Neural cell (in vitro differentiated cells): ENCODE data around the gene EEF1A2. TPM values are rescaled to one million over a fixed set of nuclear protein-coding genes. Genes with fewer than 3 reads are reported as not detected.

Experiments used
- H2AFZ ChIP-seq: fragments of 200-600, 300-800 bp; sonication (generic), shearing (Covaris generic); 2 replicates; pipeline ENCODE4 v1.6.0; 2014; ENCODE audit warnings: low read depth, mild to moderate bottlenecking, antibody characterized with exemption, low read length, moderate library complexity
- H3F3A ChIP-seq: fragments of 200-600 bp; shearing (Covaris generic); 2 replicates; pipeline ENCODE4 v1.6.1; 2016; ENCODE audit warnings: mild to moderate bottlenecking, moderate library complexity, mixed read lengths, antibody characterized with exemption, low read length; ENCODE audit not compliant: insufficient read depth, poor library complexity, severe bottlenecking
- H3K27ac ChIP-seq: fragments of 200-600, 300-800 bp; sonication (generic), shearing (Covaris generic); 2 replicates; pipeline ENCODE4 v1.5.1; 2014; ENCODE audit warnings: mild to moderate bottlenecking, low read length, moderate library complexity
- H3K27me3 ChIP-seq: fragments of 300-800, 200-600 bp; sonication (generic), shearing (Covaris generic); 2 replicates; pipeline ENCODE4 v1.6.0; 2014; ENCODE audit warnings: mild to moderate bottlenecking, low read depth, low read length, moderate library complexity; ENCODE audit not compliant: insufficient read depth
- H3K36me3 ChIP-seq: fragments of 300-800, 200-600 bp; sonication (generic), shearing (Covaris generic); 2 replicates; pipeline ENCODE4 v1.5.1; 2014; ENCODE audit warnings: mild to moderate bottlenecking, antibody characterized with exemption, low read length, moderate library complexity; ENCODE audit not compliant: insufficient read depth
- H3K4me2 ChIP-seq: fragments of 300-800, 200-600 bp; sonication (generic), shearing (Covaris generic); 2 replicates; pipeline ENCODE4 v1.6.0; 2014; ENCODE audit warnings: mild to moderate bottlenecking, low read length
- H3K4me3 ChIP-seq: fragments of 300-800, 200-600 bp; sonication (generic), shearing (Covaris generic); 2 replicates; pipeline ENCODE4 v1.5.1; 2014; ENCODE audit warnings: mild to moderate bottlenecking, low read length, moderate library complexity
- H3K79me2 ChIP-seq: fragments of 200-600 bp; shearing (Covaris generic); replicated peaks from 2 replicates; pipeline ENCODE4 v1.6.0; 2014; ENCODE audit warnings: mild to moderate bottlenecking, low read length, moderate library complexity; ENCODE audit not compliant: insufficient read depth
- H3K9ac ChIP-seq: fragments of 300-800, 200-600 bp; sonication (generic), shearing (Covaris generic); 2 replicates; pipeline ENCODE4 v1.6.1; 2016; ENCODE audit warnings: mild to moderate bottlenecking, low read length, mixed read lengths
- H3K9me2 ChIP-seq: fragments of 200-600 bp; shearing (Covaris generic); 2 replicates; pipeline ENCODE4 v1.6.1; 2016; ENCODE audit warnings: mild to moderate bottlenecking, low read length, mixed read lengths; ENCODE audit not compliant: insufficient read depth
- H3K9me3 ChIP-seq: fragments of 200-600, 300-800 bp; sonication (generic), shearing (Covaris generic); 2 replicates; pipeline ENCODE4 v1.6.1; 2016; ENCODE audit warnings: mild to moderate bottlenecking, mixed run types, low read length, moderate library complexity, mixed read lengths
- H4K20me1 ChIP-seq: fragments of 200-600 bp; shearing (Covaris generic); 2 replicates; pipeline ENCODE4 v1.6.1; 2016; ENCODE audit warnings: mild to moderate bottlenecking, mixed run types; ENCODE audit not compliant: insufficient read depth
- EP300 ChIP-seq: fragments of 450-650 bp; conservative IDR thresholded peaks from 2 replicates; pipeline ENCODE4 v1.6.1; 2014; ENCODE audit warnings: antibody characterized with exemption, mild to moderate bottlenecking, moderate library complexity; ENCODE audit not compliant: poor library complexity, severe bottlenecking
- EZH2 ChIP-seq: fragments of 200-600, 300-800 bp; shearing (Covaris generic), sonication (generic); IDR thresholded peaks from 2 replicates; pipeline ENCODE4 v1.6.1; 2014; ENCODE audit warnings: antibody characterized with exemption, low read length, borderline replicate concordance, mild to moderate bottlenecking; ENCODE audit not compliant: insufficient read depth, poor library complexity, severe bottlenecking
- MXI1 ChIP-seq: fragments of 450-650 bp; conservative IDR thresholded peaks from 2 replicates; pipeline ENCODE4 v1.6.1; 2014; ENCODE audit warnings: antibody characterized with exemption, mild to moderate bottlenecking; ENCODE audit not compliant: poor library complexity, severe bottlenecking
- POLR2AphosphoS5 ChIP-seq: IDR thresholded peaks from 2 replicates; pipeline ENCODE4 v1.6.1; 2012
- RAD21 ChIP-seq: fragments of 450-650 bp; conservative IDR thresholded peaks from 2 replicates; pipeline ENCODE4 v1.6.1; 2014; ENCODE audit warnings: antibody characterized with exemption, mild to moderate bottlenecking, moderate library complexity
- REST ChIP-seq: IDR thresholded peaks from 2 replicates; pipeline ENCODE4 v1.6.1; 2012; ENCODE audit warnings: borderline replicate concordance
- SMC3 ChIP-seq: fragments of 450-650 bp; conservative IDR thresholded peaks from 2 replicates; pipeline ENCODE4 v1.6.1; 2014; ENCODE audit warnings: antibody characterized with exemption, mild to moderate bottlenecking, moderate library complexity; ENCODE audit not compliant: poor library complexity
- TAF1 ChIP-seq: IDR thresholded peaks from 2 replicates; pipeline ENCODE4 v1.6.1; 2012; ENCODE audit warnings: low read depth
- polyA plus RNA-seq: library from polyadenylated mRNA; depleted of rRNA; stranded (reverse); fragments of >200 nt; gene quantifications from 2 replicates; pipeline ENCODE4 v1.2.3, GENCODE V29; 2014
- TF ChIP-seq, protein P1 (sequence below): fragments of 450-650 bp; IDR thresholded peaks from 2 replicates; pipeline ENCODE4 v1.5.1; 2014; ENCODE audit warnings: antibody characterized with exemption, mild to moderate bottlenecking, moderate library complexity; ENCODE audit not compliant: poor library complexity, severe bottlenecking

The EEF1A2 gene
- polyA plus RNA-seq, 1 donor from 2014 or later, result 208 TPM

DNA sequence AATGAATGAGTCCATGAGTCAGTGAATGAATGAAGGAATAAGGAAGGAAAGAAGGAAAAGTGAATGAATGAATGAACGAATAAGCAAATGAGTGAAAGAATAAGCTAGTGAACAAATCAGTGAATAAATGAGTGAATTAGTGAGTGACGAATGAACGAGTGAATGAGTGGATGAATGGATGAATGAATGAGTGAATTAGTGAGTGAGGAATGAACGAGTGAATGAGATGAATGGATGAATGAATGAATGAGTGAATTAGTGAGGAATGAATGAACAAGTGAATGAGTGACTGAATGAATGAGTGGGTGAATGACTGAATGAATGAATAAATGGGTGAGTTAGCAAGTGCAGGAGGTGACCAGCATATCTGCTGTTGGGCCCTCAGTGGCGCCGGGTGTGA, 44.9 kb upstream of the EEF1A2 start:
- no peaks in the 10 kb centered on the region for H4K20me1 ChIP-seq
- no peaks in the 10 kb centered on the region for H3K79me2 ChIP-seq
- H2AFZ ChIP-seq, result no peak overlapping the region
- H3K27me3 ChIP-seq, result no peaks in the 10 kb centered on the region
- no peak overlapping the region for H3K27ac ChIP-seq
- no peak overlapping the region for H3K4me2 ChIP-seq
- no peak overlapping the region for H3K4me3 ChIP-seq
- no peak overlapping the region for H3K9ac ChIP-seq
- no peaks in the 10 kb centered on the region for H3F3A ChIP-seq
- H3K9me2 ChIP-seq, result no peaks in the 10 kb centered on the region
- no peak for TF ChIP-seq REST
- no peak for TF ChIP-seq MXI1
- no peak for TF ChIP-seq EP300
- TF ChIP-seq SMC3, result no peak
- TF ChIP-seq TAF1, result no peak
- no peak for TF ChIP-seq RAD21
- no peak for TF ChIP-seq POLR2AphosphoS5
- TF ChIP-seq, protein P1, sequence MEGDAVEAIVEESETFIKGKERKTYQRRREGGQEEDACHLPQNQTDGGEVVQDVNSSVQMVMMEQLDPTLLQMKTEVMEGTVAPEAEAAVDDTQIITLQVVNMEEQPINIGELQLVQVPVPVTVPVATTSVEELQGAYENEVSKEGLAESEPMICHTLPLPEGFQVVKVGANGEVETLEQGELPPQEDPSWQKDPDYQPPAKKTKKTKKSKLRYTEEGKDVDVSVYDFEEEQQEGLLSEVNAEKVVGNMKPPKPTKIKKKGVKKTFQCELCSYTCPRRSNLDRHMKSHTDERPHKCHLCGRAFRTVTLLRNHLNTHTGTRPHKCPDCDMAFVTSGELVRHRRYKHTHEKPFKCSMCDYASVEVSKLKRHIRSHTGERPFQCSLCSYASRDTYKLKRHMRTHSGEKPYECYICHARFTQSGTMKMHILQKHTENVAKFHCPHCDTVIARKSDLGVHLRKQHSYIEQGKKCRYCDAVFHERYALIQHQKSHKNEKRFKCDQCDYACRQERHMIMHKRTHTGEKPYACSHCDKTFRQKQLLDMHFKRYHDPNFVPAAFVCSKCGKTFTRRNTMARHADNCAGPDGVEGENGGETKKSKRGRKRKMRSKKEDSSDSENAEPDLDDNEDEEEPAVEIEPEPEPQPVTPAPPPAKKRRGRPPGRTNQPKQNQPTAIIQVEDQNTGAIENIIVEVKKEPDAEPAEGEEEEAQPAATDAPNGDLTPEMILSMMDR, result no peak
- TF ChIP-seq EZH2, result no peak
- H3K9me3 ChIP-seq, result no peaks in the 10 kb centered on the region
- no peaks in the 10 kb centered on the region for H3K36me3 ChIP-seq

GRCh38 chr20:63543131-63543530, 44.2 kb upstream of the EEF1A2 start:
- no peak for TF ChIP-seq TAF1
- TF ChIP-seq, protein P1, result no peak
- no peak for TF ChIP-seq RAD21
- no peak for TF ChIP-seq REST
- no peak for TF ChIP-seq EZH2
- no peak for TF ChIP-seq EP300
- no peak for TF ChIP-seq POLR2AphosphoS5
- TF ChIP-seq MXI1, result no peak
- TF ChIP-seq SMC3, result no peak
- H3K4me2 ChIP-seq, result no peak overlapping the region
- H4K20me1 ChIP-seq, result no peaks in the 10 kb centered on the region

More at GRCh38 chr20:63543131-63543530, 44.2 kb upstream of the EEF1A2 start:
- Histone ChIP-seq H3K9me3 (no peaks in the 10 kb centered on the region), H3K36me3 (no peaks in the 10 kb centered on the region), H3K9ac (no peak overlapping the region), H3K4me3 (no peak overlapping the region), H3K79me2 (no peaks in the 10 kb centered on the region), H3K9me2 (no peaks in the 10 kb centered on the region), H3F3A (no peaks in the 10 kb centered on the region), H2AFZ (no peak overlapping the region), H3K27me3 (no peaks in the 10 kb centered on the region), H3K27ac (no peak overlapping the region)
